Upper lobe of left lung (tissue), 4 donors: ENCODE measurements around the gene LENG1.

Experiments
- POLR2A ChIP-seq, 4 donors: fragments of 450-650 bp; IDR thresholded peaks; one replicate each; pipeline ENCODE4 v1.5.1; 2016 to 2017; ENCODE audit warnings: antibody characterized with exemption in 4 of 4, mild to moderate bottlenecking in 2 of 4
- POLR2AphosphoS5 ChIP-seq, 2 donors: sonication (generic); formaldehyde crosslinking; IDR thresholded peaks; one replicate each; pipeline ENCODE4 v1.5.1; 2017; ENCODE audit warnings: antibody characterized with exemption in 2 of 2
- TF ChIP-seq, protein P1 (sequence below), 6 experiments: fragments of 450-650 bp in 4 of 6; fragments of 200-600 bp in 2 of 6; sonication (generic) in 2 of 6; IDR thresholded peaks; one replicate each; pipeline ENCODE4 v1.5.1; 2016 to 2019; ENCODE audit warnings: antibody characterized with exemption in 6 of 6

DNA sequence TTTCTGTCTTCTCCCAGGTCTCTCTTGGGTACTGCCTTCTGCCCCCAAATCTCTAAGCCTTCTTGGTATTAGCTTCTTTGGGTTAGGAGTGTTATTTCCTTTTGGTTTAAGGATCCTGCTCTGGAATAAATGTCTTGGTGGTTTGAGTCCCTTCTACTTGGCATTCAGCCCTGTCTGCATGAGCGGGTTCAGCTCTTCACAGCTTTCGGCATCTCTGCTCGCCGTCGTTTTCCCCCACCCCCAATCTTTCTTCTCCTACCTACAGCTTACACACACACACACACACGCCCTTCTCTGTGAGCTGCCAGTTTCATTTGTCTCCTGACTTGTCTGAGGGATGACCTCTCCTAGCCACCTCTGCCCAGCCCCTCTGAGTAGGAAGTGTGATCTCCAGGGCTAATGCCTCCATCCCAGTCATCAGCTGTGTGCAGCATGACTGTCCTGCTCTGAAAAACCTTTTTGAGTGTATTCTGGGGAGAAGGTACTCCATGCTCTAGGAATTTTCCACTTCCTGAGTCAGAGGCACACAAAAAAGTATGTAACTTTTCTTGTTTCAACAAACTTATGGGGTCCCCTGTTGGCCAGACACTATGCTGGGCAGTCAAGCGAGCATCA, 17.2 kb downstream of the LENG1 start:
- TF ChIP-seq, protein P1, sequence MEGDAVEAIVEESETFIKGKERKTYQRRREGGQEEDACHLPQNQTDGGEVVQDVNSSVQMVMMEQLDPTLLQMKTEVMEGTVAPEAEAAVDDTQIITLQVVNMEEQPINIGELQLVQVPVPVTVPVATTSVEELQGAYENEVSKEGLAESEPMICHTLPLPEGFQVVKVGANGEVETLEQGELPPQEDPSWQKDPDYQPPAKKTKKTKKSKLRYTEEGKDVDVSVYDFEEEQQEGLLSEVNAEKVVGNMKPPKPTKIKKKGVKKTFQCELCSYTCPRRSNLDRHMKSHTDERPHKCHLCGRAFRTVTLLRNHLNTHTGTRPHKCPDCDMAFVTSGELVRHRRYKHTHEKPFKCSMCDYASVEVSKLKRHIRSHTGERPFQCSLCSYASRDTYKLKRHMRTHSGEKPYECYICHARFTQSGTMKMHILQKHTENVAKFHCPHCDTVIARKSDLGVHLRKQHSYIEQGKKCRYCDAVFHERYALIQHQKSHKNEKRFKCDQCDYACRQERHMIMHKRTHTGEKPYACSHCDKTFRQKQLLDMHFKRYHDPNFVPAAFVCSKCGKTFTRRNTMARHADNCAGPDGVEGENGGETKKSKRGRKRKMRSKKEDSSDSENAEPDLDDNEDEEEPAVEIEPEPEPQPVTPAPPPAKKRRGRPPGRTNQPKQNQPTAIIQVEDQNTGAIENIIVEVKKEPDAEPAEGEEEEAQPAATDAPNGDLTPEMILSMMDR (IDR thresholded peaks at IDR 0.05) = no peak
- TF ChIP-seq POLR2A (IDR thresholded peaks at IDR 0.05) = no peak
- TF ChIP-seq POLR2AphosphoS5 (IDR thresholded peaks at IDR 0.05) = no peak
